PC-9 (cell line): ENCODE measurements around the gene OR10D3.

ENCODE experiments used
- CTCF ChIP-seq: fragments of 200-600 bp; sonication (generic); conservative IDR thresholded peaks from 2 replicates; pipeline ENCODE4 v1.6.1; 2017; ENCODE audit warnings: mixed run types, antibody characterized with exemption, mild to moderate bottlenecking, moderate library complexity
- EZH2 ChIP-seq: fragments of 200-600 bp; sonication (generic); IDR thresholded peaks from 2 replicates; pipeline ENCODE4 v1.8.0; 2017; ENCODE audit warnings: antibody characterized with exemption, low read depth

DNA sequence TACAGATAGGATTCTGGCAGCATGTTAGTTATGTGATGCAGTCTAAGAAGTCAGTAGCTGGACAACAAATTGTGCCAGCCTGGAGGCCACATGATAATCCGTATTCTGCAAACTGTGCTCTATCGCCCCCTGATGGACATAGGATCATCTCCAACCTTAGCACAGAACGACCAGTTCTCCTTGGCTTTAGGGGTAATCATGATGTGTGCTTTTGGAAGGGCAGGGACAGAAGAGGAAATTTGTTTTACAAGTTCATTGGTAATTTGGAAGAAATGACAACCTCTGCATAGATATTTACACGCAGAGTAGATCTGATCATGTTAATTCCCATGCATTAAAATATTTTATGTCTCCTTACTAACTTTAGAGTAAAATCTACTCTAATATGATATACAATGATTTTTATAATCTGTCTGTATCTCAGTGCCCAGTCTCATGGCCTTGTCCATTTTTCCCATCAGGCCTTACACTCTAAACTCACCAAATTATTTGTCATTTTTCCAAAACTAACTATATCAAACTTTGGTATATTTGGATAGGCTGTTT lies 12.1 kb downstream of the OR10D3 start:
- TF ChIP-seq CTCF (peak; percentile 72), EZH2 (no peak)
